Cardiac fibroblast (primary cell): ENCODE data around the gene SKOR1.

Experiments
- DNase-seq, 2 donors: peaks; one replicate each; pipeline versions ENCODE4 v3.0.0 to v3.0.0-alpha.2; 2010; ENCODE audit warnings: low read depth in 2 of 2
- H3K4me3 ChIP-seq, 2 donors: replicated peaks in 1 of 2; 1 replicate in 1 of 2; 2 replicates in 1 of 2; pipeline ENCODE4 v1.5.1; 2011; ENCODE audit warnings: low read depth in 2 of 2, low read length in 2 of 2, mild to moderate bottlenecking in 2 of 2, moderate library complexity in 1 of 2
- CTCF ChIP-seq: IDR thresholded peaks from one replicate; pipeline ENCODE4 v1.5.1; 2011; ENCODE audit warnings: low read depth, mild to moderate bottlenecking, low read length, inconsistent platforms

Gene SKOR1

GRCh38 chr15:67843571-67844387, 18.5 kb downstream of the SKOR1 start:
- no peak for TF ChIP-seq CTCF
- DNase-seq, result peak; percentile 43 to 78
- no peak overlapping the region for H3K4me3 ChIP-seq

- no peak for TF ChIP-seq CTCF
- no peak for DNase-seq
- no peak overlapping the region for H3K4me3 ChIP-seq
These were observed 20.7 kb downstream of the SKOR1 start for GRCh38 chr15:67845974-67846373.

DNA sequence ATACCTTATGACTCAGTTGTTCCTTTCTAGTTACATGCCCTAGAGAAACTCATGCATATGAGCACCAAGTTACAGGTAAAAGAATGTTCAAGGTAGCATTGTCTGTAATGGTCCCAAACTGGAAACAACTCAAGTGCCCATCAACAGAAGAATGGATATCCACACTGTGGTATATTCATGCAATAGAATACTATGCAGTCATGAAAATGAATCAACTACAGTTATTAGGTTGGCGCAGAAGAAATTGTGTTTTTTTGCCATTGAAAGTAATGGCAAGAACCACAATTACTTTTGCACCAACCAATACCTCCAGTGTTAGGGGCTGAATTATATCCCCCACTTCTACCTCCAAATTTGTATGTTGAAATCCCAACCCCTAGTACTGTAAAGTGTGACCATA, 24.2 kb downstream of the SKOR1 start:
- no peak for TF ChIP-seq CTCF
- DNase-seq, result no peak

GRCh38 chr15:67850336-67850735, 25.0 kb downstream of the SKOR1 start:
- DNase-seq, result no peak
- TF ChIP-seq CTCF, result no peak
- no peak overlapping the region for H3K4me3 ChIP-seq

More for the DNA sequence above, 24.2 kb downstream of the SKOR1 start:
- no peak overlapping the region for H3K4me3 ChIP-seq

DNA sequence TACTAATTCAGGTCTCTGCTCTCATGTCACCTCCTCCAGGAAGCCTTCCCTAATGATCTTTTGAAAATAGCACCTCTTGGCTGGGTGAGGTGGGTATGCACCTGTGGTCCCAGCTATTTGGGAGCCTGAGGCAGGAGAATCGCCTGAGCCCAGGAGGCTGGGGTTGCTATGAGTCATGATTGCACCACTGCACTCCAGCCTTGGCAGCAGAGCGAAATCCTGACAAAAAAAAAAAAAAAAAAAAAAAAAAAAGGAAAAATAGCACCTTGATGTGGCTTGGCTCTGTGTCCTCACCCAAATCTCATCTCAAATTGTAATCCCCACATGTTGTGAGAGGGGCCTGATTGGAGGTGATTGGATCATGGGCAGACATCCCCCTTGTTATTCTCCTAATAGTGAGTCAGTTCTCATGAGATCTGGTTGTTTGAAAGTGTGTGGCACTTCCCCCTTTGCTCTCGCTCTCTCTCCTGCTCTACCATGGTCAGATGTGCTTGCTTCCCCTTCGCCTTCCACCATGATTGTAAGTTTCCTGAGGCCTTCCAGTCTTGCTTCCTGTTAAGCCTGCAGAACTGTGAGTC, 25.8 kb downstream of the SKOR1 start:
- no peak for TF ChIP-seq CTCF
- no peak overlapping the region for H3K4me3 ChIP-seq
- peak; percentile 54 to 65 for DNase-seq

- TF ChIP-seq CTCF, result no peak
- H3K4me3 ChIP-seq, result no peak overlapping the region
- DNase-seq, result no peak
These were observed 27.1 kb downstream of the SKOR1 start for GRCh38 chr15:67852418-67852817.
